K562 (cell line): Measurements from ENCODE around the gene PRKAG2. TPM values are rescaled to one million over a fixed set of nuclear protein-coding genes. Genes with fewer than 3 reads are reported as not detected.
A peak's percentile ranks its signal among the peaks of the same experiment; 100 is the strongest.

Source experiments
- CGGBP1 ChIP-seq: fragments of 250-450 bp; sonication (Bioruptor Pico); IDR thresholded peaks from 2 replicates; pipeline ENCODE4 v1.9.0; 2021; ENCODE audit warnings: mild to moderate bottlenecking
- CREB3L1 ChIP-seq: fragments of 450-650 bp; IDR thresholded peaks from 2 replicates; pipeline ENCODE4 v1.6.1; 2014; ENCODE audit warnings: low read depth, mild to moderate bottlenecking, moderate library complexity, borderline replicate concordance
- ERF ChIP-seq: fragments of 450-650 bp; formaldehyde crosslinking; IDR thresholded peaks from 2 replicates; pipeline ENCODE4 v1.4.0; 2020; ENCODE audit warnings: mild to moderate bottlenecking, mixed read lengths
- ETV5 ChIP-seq: sonication (generic); formaldehyde crosslinking; IDR thresholded peaks from 2 replicates; pipeline ENCODE4 v1.4.0; 2020; ENCODE audit warnings: low read depth, mild to moderate bottlenecking, missing genetic modification reagents
- GTF2E2 ChIP-seq: fragments of 200-800 bp; sonication (Bioruptor generic); IDR thresholded peaks from 2 replicates; pipeline ENCODE4 v1.6.1; 2016; ENCODE audit warnings: missing genetic modification characterization, missing compliant biosample characterization
- GTF2F1 ChIP-seq: IDR thresholded peaks from 2 replicates; pipeline ENCODE4 v1.6.1; 2011; ENCODE audit warnings: low read depth, low read length, improper control_type of control experiment
- IRF1 ChIP-seq: sonication (generic); formaldehyde crosslinking; IDR thresholded peaks from 2 replicates; pipeline ENCODE4 v1.8.0; 2022; ENCODE audit warnings: missing genetic modification reagents, mild to moderate bottlenecking, borderline replicate concordance
- MEF2D ChIP-seq: conservative IDR thresholded peaks from 2 replicates; pipeline ENCODE4 v1.6.1; 2016; ENCODE audit warnings: low read depth, missing genetic modification characterization, missing compliant biosample characterization
- MYC ChIP-seq, 2 experiments: fragments of 250-450 bp in 1 of 2; sonication (Bioruptor Pico) in 1 of 2; IDR thresholded peaks; 2 replicates each; pipeline versions ENCODE4 v1.5.1 to v1.6.1; 2012 to 2021; ENCODE audit warnings: low read depth in 2 of 2, borderline replicate concordance in 1 of 2, improper control_type of control experiment in 1 of 2, low read length in 1 of 2, mild to moderate bottlenecking in 1 of 2, moderate library complexity in 1 of 2
- PCBP1 ChIP-seq: fragments of 200-400 bp; formaldehyde crosslinking; IDR thresholded peaks from 2 replicates; pipeline ENCODE4 v1.6.1; 2018; ENCODE audit warnings: mild to moderate bottlenecking, low read depth, low read length; ENCODE audit not compliant: poor library complexity, severe bottlenecking
- PML ChIP-seq: IDR thresholded peaks from 2 replicates; pipeline ENCODE4 v1.6.1; 2012; ENCODE audit warnings: low read length, inconsistent platforms
- RBM15 ChIP-seq: fragments of 200-400 bp; formaldehyde crosslinking; IDR thresholded peaks from 2 replicates; pipeline ENCODE4 v1.6.1; 2018; ENCODE audit warnings: mild to moderate bottlenecking, low read length, moderate library complexity; ENCODE audit not compliant: insufficient read depth
- SRF ChIP-seq, 2 experiments: fragments of 250-450, 450-650 bp in 1 of 2; sonication (Bioruptor Pico) in 1 of 2; sonication (generic) in 1 of 2; formaldehyde crosslinking; IDR thresholded peaks; 2 replicates each; pipeline versions ENCODE4 v1.5.0 to v1.5.1; 2020 to 2022; ENCODE audit warnings: mild to moderate bottlenecking in 1 of 2, missing genetic modification reagents in 1 of 2
- TCF3 ChIP-seq: sonication (generic); formaldehyde crosslinking; IDR thresholded peaks from 2 replicates; pipeline ENCODE4 v1.4.0; 2020; ENCODE audit warnings: mild to moderate bottlenecking, missing genetic modification reagents
- TSHZ1 ChIP-seq: fragments of 250-450 bp; sonication (Bioruptor Pico); IDR thresholded peaks from 2 replicates; pipeline ENCODE4 v1.4.0; 2020; ENCODE audit warnings: mild to moderate bottlenecking, moderate library complexity
- ZNF511 ChIP-seq: sonication (generic); formaldehyde crosslinking; IDR thresholded peaks from 2 replicates; pipeline ENCODE4 v1.8.0; 2022; ENCODE audit warnings: mild to moderate bottlenecking, missing genetic modification reagents
- ZNF668 ChIP-seq: fragments of 250-450 bp; sonication (Bioruptor Pico); IDR thresholded peaks from 2 replicates; pipeline ENCODE4 v1.8.0; 2022; ENCODE audit warnings: mild to moderate bottlenecking, inconsistent platforms
- ZNF76 ChIP-seq: fragments of 250-450 bp; sonication (Bioruptor Pico); IDR thresholded peaks from 2 replicates; pipeline ENCODE4 v1.4.0; 2020; ENCODE audit warnings: mild to moderate bottlenecking, moderate library complexity, borderline replicate concordance
- ZSCAN32 ChIP-seq: fragments of 450-650 bp; formaldehyde crosslinking; IDR thresholded peaks from 2 replicates; pipeline ENCODE4 v1.4.0; 2020; ENCODE audit warnings: mild to moderate bottlenecking, moderate library complexity
- polyA plus RNA-seq, 8 experiments: library from polyadenylated mRNA; depleted of rRNA in 4 of 8; stranded (reverse) in 5 of 8; unstranded in 3 of 8; fragments of >200 nt; fragmentation: Nextera tagmentation in 2 of 8; fragmentation: Illumina TruSeq in 1 of 8; extraction: Ambion mirVana in 2 of 8; extraction: Trizol in 1 of 8; gene quantifications; 2 replicates each; pipeline versions ENCODE4 v1.2.1 to v1.2.3, GENCODE V29; 2011 to 2014; ENCODE audit warnings: inconsistent platforms in 1 of 8, missing spikeins in 1 of 8
- total RNA-seq, 7 experiments: library from RNA; depleted of rRNA in 6 of 7; stranded (reverse); fragments of >200 nt in 6 of 7; fragmentation: Illumina TruSeq in 2 of 7; extraction: Trizol in 2 of 7; gene quantifications; 2 replicates each; pipeline versions ENCODE4 v1.2.1 to v1.2.3, GENCODE V29; 2011 to 2021; ENCODE audit warnings: low replicate concordance in 1 of 7

Gene PRKAG2
- total and polyA plus RNA-seq, 9 of the 15 experiments (the other 6 are each of a cell fraction or from before 2014, with no cell fraction given), result 0.99 to 5.6 (median 3.3) TPM

- TF ChIP-seq IRF1 (CRISPR knock-in tag) (no peak), ERF (0 out of 2 replicates have a peak, but pooled peaks have one; percentile 37), PML (no peak), CREB3L1 (peak; percentile 7; the same call in 1 of the 2 replicates), MYC (IDR thresholded peaks at IDR 0.05; ENCODE audit: low read depth, low read length) (no peak), MYC (CRISPR knock-in tag; IDR thresholded peaks at IDR 0.05; ENCODE audit: borderline replicate concordance, low read depth) (no peak), TSHZ1 (no peak), GTF2E2 (0 out of 2 replicates have a peak, but pooled peaks have one; percentile 7), ZNF668 (CRISPR knock-in tag) (no peak), RBM15 (no peak), ETV5 (peak; percentile 4; the same call in 1 of the 2 replicates), TCF3 (CRISPR knock-in tag) (0 out of 2 replicates have a peak, but pooled peaks have one; percentile 7), ZSCAN32 (CRISPR knock-in tag) (no peak), ZNF511 (CRISPR knock-in tag) (0 out of 2 replicates have a peak, but pooled peaks have one; percentile 12), CGGBP1 (CRISPR knock-in tag) (no peak), PCBP1 (peak; percentile 54), ZNF76 (CRISPR knock-in tag) (peak; percentile 46; the same call in 1 of the 2 replicates), MEF2D (tag) (no peak), GTF2F1 (0 out of 2 replicates have a peak, but pooled peaks have one; percentile 23), SRF (CRISPR knock-in tag; IDR thresholded peaks at IDR 0.05) (peak in 1 of 2 experiments; percentile 32; a peak in 1 of 4 replicates)
Observed at GRCh38 chr7:151520419-151521261, 356.3 kb downstream of the PRKAG2 start (continued).
